NCI-H187 (cell line): ENCODE measurements around the gene SEMA5A.

Experiments used
- DNase-seq, 2 experiments: peaks; one replicate each; lab custom pipeline; 2025; lab: John Stamatoyannopoulos, UW

Gene SEMA5A

DNA sequence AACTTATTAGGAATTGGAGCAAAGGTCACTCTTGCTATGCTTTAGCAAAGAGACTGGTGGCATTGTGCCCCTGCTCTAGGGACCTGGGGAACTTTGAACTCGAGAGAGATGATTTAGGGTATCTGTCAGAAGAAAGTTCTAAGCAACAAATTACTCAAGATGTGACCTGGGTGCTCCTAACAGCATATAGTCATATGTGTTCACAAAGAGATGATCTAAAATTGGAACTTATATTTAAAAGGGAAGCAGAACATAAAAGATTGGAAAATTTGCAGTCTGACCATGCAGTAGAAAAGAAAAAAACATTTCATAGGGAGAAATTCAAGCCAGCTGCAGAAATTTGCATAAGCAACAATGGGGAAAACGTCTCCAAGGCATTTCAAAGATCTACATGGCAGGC, 68.3 kb downstream of the SEMA5A start:
- no peak for DNase-seq

- no peak for DNase-seq
Measured at GRCh38 chr5:9474219-9475002, 71.5 kb downstream of the SEMA5A start.

- DNase-seq: no peak
Measured at GRCh38 chr5:9473624-9474023, 72.3 kb downstream of the SEMA5A start.

- no peak for DNase-seq
Measured at GRCh38 chr5:9470410-9470809, 75.5 kb downstream of the SEMA5A start.

DNA sequence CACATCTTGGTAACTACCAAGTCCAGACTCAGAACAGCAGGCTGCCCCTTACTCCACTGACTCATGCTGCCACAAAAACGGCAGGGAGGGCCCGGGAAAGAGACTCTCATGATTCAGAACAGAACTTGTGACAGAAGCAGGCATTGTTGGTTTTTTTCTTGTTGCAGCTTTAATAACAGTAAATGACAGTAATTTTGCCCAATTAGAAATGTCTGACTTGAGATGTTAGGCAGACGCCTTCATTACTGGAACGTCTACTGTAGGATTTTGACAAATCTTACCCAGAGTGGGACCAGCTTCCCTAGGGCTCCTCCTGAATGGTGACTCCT, 77.9 kb downstream of the SEMA5A start:
- no peak for DNase-seq

DNA sequence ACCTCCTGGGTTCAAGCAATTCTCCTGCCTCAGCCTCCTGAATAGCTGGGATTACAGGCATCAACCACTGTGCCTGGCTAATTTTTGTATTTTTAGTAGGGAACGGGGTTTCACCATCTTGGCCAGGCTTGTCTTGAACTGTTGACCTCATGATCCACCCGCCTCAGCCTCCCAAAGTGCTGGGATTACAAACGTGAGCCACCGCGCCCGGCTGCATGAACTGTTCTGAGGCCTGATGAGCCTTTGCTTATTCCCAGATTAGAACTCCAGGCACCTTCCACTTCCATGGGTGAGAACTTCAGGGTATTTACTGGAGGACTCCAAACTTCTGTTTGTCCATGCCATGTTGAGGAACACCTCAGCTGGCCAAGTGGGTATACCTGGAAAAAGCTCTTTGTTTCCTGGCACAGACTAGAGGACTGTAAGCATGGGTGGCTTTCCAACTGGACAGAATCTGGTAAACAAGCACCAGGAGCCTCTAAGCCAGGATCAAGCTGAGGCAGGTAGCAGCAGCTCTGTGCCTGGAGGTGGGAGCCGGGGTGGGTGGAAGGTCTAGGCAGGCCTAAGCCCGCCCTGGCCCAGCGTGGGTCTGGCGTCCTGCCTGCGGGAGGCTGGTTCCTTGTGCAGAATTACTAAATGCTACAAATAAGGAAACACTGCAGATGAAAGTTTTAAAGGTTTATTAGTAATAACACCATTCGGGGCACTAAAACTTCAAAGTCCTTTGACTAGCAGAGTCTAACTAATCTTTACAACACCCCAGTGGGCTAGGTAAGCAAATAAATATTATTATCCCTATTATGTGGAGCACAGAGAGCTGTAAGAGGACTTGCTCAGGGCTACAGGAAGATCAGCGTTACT, 78.4 kb downstream of the SEMA5A start:
- DNase-seq: no peak

DNA sequence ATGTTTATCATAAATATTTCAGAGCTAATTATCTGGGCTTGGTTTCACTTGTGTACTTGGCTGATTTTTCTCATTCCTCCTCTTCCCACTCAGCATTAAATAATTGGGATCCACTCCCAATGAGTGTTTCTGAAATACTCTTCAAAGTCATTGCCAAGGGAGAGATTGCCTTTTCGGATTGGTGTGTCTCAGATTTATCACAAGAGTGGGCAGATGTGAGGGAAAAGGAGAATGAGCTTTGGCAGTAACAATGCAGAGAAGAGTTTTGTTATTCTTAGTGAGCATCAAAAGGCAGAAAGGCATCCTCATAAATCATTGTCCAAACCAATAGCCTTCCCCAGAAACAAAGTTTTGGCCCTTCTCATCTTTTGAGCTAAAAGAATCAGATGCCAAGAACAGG, 79.2 kb downstream of the SEMA5A start:
- DNase-seq: no peak

GRCh38 chr5:9464478-9464877, 81.4 kb downstream of the SEMA5A start:
- no peak for DNase-seq

DNA sequence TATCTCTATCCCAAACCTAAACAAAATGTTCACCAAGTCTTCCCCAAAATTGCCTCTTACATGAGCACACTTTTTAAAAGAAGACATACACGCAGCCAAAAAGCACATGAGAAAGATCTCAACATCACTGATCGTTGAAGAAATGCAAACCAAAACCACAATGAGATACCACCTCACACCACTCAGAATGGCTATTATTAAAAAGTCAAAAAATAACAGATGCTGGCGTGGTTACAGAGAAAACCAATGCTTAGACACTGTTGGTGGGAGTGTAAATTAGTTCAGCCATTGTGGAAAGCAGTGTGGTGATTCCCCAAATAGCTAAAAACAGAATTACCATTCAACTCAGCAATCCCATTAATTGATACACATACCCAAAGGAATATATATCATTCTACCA, 83.8 kb downstream of the SEMA5A start:
- no peak for DNase-seq

GRCh38 chr5:9460885-9461645, 84.8 kb downstream of the SEMA5A start:
- no peak for DNase-seq

- DNase-seq: no peak
Measured at GRCh38 chr5:9456435-9457042, 89.3 kb downstream of the SEMA5A start.

GRCh38 chr5:9455826-9456434, 89.9 kb downstream of the SEMA5A start:
- no peak for DNase-seq

- no peak for DNase-seq
Measured at GRCh38 chr5:9454491-9454890, 91.4 kb downstream of the SEMA5A start.

DNA sequence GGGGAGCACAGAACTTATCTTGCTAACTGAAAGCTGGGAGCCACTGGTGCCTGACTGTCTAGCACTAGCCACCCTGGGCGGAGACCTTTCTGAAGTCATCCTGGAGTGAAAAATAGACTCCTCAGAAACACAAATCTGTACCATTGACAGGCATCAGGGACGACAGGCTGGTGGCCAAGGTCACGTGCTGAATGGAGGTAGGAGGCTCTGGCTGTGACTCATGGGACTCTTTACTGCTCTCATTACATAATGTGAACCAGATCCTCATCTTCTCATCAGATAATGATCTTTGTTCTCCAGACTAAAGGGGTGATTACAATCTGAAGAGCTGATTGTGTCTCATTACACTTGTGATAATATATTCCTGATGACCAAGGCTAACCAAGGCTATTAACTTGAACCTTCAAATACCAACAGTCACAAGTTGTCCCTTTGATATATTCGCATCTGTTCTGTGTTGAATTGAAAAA, 91.8 kb downstream of the SEMA5A start:
- no peak for DNase-seq

GRCh38 chr5:9453480-9454011, 92.3 kb downstream of the SEMA5A start:
- DNase-seq: no peak

DNA sequence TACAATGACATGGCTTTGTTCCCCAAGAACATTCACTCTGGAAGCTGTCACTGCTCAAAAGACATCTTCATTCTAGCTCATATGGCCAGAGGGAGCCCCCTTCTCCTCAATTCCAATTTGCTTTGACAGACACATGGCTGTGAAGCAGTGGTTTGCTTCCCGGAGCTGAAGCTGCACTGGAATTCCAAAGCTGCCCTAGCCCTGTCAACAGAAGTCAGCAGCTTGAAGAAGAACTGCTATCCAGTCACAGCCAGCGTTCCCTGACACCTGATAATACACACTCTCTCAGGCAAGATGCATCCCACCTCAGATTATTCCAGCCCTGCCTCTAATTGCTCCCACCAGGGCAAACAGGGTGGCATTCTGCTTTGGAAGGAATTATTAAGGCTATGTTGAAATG, 93.7 kb downstream of the SEMA5A start:
- no peak for DNase-seq

GRCh38 chr5:9451037-9451436, 94.8 kb downstream of the SEMA5A start:
- DNase-seq: no peak

GRCh38 chr5:9447691-9448090, 98.2 kb downstream of the SEMA5A start:
- DNase-seq: no peak

DNA sequence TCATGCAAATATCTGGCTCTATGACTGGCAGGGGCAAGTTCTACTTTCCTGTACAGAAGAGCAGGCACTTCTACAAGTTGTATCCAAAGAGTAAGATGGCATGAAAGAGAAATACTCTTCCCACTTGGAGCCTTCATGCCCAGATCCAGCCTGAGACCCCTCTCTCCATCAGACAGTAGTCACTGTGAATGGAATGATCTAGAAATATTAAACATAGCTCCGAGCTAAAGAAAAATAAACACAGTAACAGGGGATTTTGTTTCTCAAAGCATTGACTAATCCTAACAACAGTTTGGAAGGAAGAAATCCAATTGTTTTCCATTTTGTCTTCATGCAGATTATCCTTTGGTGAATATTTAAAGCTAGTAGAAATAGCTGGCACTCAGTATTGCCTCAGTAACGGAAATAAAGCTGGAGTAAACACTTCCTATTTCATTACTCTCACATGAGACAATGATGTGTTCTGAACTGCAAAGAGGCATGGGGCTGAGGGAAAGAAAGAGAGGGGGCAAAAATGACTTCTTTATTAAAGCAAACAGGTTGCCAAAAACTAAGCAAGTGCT, 100.0 kb downstream of the SEMA5A start:
- DNase-seq: no peak

GRCh38 chr5:9444346-9444745, 101.5 kb downstream of the SEMA5A start:
- DNase-seq: no peak

DNA sequence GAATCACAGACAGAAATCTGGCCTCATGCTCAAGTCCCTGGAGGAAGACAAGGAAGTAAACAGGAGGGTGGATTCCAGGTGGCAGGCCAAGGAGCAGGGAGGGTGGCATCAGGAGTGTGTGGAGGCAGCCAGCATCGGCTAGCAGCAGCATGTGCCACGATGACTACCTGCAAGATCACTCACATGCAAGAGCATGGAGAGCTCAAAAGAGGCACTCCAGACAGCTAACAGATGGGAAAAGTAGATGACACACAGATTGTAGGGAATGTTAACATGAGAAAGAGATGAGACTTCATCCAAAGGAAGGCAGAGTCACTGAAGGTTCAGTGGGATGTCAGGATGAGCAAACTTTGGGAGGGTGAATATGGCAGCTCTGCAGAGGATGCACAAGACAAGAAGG, 104.3 kb downstream of the SEMA5A start:
- no peak for DNase-seq
